22Rv1 (cell line): Measurements from ENCODE around the gene CPNE8.

ENCODE experiments used
- H3K27ac ChIP-seq: fragments of 450-650 bp; 2 replicates; pipeline ENCODE4 v1.5.1; 2017
- CTCF ChIP-seq: fragments of 450-650 bp; IDR thresholded peaks from 2 replicates; pipeline ENCODE4 v1.5.1; 2017; ENCODE audit warnings: mild to moderate bottlenecking
- ZFX ChIP-seq: fragments of 450-650 bp; IDR thresholded peaks from 2 replicates; pipeline ENCODE4 v1.6.1; 2017; ENCODE audit warnings: antibody characterized with exemption, borderline replicate concordance

CPNE8 gene

GRCh38 chr12:38895446-38895845 is 9.9 kb downstream of the CPNE8 start:
- TF ChIP-seq ZFX: no peak
- no peak for TF ChIP-seq CTCF
- no peak overlapping the region for H3K27ac ChIP-seq

- H3K27ac ChIP-seq: no peak overlapping the region
- no peak for TF ChIP-seq CTCF
- TF ChIP-seq ZFX: no peak
Measured at GRCh38 chr12:38892976-38893375, 12.4 kb downstream of the CPNE8 start.

DNA sequence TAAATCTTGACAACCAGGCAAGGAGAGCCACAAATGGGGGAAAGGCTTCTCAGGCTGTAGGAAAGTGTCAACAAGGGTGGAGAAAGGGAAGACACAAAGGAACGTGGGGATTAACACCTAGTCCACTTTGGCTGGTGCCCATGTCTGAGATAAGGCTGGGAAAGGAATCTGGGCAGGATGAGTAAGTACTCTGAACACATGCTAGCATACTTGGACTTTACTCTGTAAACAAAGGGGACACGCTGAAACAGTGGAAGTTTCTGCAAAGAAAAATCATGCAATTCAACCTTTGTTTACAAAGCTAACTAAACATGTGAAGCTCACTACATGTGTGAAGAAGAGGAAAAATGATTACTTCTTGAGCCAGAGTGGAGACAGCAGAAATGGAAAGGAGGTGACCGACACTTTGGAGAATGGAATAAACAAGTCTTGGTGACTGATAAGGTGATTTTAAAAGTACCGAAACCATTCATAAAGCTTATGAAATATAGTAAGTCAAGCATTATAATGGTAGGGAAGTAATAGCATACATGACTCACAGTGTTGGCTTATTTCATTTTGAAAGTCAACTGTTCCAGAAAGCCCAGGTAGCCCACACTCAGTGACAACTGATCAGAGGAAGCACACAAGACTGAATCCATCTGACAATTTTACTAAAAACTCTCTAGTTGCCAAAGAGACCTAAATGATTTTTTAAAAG is 13.2 kb downstream of the CPNE8 start:
- TF ChIP-seq ZFX (no peak), CTCF (no peak)

GRCh38 chr12:38890102-38890855 is 15.1 kb downstream of the CPNE8 start:
- no peak for TF ChIP-seq CTCF
- TF ChIP-seq ZFX: no peak
- H3K27ac ChIP-seq: no peak overlapping the region

More for the DNA sequence above, 13.2 kb downstream of the CPNE8 start:
- H3K27ac ChIP-seq: no peak overlapping the region

DNA sequence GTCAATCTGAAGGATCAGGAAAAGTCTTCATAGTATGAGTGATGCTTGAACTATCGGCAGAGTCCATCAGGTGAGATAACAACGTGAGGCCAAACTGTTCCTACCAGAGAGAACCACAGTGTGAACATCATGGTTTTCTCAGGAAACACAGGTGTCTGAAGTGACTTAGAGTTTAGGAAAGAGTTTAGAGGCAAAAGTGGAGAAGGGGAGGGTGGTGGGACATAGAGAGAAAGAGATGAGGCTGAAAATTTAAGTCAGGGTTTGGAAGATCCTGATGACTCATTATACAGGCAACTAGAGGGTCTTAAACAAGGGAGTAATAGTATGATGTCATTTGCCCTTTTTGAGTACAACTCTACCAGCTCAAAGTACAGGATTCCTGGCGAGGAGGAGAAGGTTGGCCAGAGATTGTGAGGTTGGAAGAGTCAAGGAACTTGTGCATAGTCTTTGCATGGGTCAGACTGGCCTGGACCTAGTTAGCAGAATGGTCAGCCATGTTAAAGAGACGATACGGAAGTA is 16.0 kb downstream of the CPNE8 start:
- H3K27ac ChIP-seq: no peak overlapping the region
- TF ChIP-seq CTCF (no peak), ZFX (no peak)

- H3K27ac ChIP-seq: no peak overlapping the region
- no peak for TF ChIP-seq CTCF
- no peak for TF ChIP-seq ZFX
Measured at GRCh38 chr12:38887770-38888169, 17.6 kb downstream of the CPNE8 start.

DNA sequence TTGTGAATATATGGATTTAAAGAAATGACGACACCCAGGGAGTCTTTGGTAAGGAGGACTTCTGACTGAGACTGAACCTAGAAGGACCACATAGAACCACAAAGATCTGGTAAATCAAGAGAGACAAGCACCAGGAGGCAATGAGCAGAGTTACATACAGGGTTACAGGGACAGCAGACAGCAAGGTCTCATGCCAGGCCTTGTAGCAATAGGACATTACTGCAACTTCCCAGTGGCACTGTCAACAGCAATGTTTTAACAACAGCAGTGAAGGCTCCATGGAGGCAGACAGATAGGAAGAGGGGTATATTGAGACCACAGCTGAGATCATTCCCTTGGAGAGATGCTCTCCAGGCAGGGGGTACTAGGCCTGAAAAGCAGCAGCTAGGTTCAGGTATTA is 18.5 kb downstream of the CPNE8 start:
- TF ChIP-seq ZFX (no peak), CTCF (no peak)
- H3K27ac ChIP-seq: no peak overlapping the region
